Neural cell (in vitro differentiated cells): Measurements from ENCODE around the gene PSMG4. TPM values are rescaled to one million over a fixed set of nuclear protein-coding genes. Genes with fewer than 3 reads are reported as not detected.

Source experiments
- H2AFZ ChIP-seq: fragments of 200-600, 300-800 bp; sonication (generic), shearing (Covaris generic); 2 replicates; pipeline ENCODE4 v1.6.0; 2014; ENCODE audit warnings: low read depth, mild to moderate bottlenecking, antibody characterized with exemption, low read length, moderate library complexity
- H3F3A ChIP-seq: fragments of 200-600 bp; shearing (Covaris generic); 2 replicates; pipeline ENCODE4 v1.6.1; 2016; ENCODE audit warnings: mild to moderate bottlenecking, moderate library complexity, mixed read lengths, antibody characterized with exemption, low read length; ENCODE audit not compliant: insufficient read depth, poor library complexity, severe bottlenecking
- H3K27ac ChIP-seq: fragments of 200-600, 300-800 bp; sonication (generic), shearing (Covaris generic); 2 replicates; pipeline ENCODE4 v1.5.1; 2014; ENCODE audit warnings: mild to moderate bottlenecking, low read length, moderate library complexity
- H3K27me3 ChIP-seq: fragments of 300-800, 200-600 bp; sonication (generic), shearing (Covaris generic); 2 replicates; pipeline ENCODE4 v1.6.0; 2014; ENCODE audit warnings: mild to moderate bottlenecking, low read depth, low read length, moderate library complexity; ENCODE audit not compliant: insufficient read depth
- H3K36me3 ChIP-seq: fragments of 300-800, 200-600 bp; sonication (generic), shearing (Covaris generic); 2 replicates; pipeline ENCODE4 v1.5.1; 2014; ENCODE audit warnings: mild to moderate bottlenecking, antibody characterized with exemption, low read length, moderate library complexity; ENCODE audit not compliant: insufficient read depth
- H3K4me2 ChIP-seq: fragments of 300-800, 200-600 bp; sonication (generic), shearing (Covaris generic); 2 replicates; pipeline ENCODE4 v1.6.0; 2014; ENCODE audit warnings: mild to moderate bottlenecking, low read length
- H3K4me3 ChIP-seq: fragments of 300-800, 200-600 bp; sonication (generic), shearing (Covaris generic); 2 replicates; pipeline ENCODE4 v1.5.1; 2014; ENCODE audit warnings: mild to moderate bottlenecking, low read length, moderate library complexity
- H3K79me2 ChIP-seq: fragments of 200-600 bp; shearing (Covaris generic); replicated peaks from 2 replicates; pipeline ENCODE4 v1.6.0; 2014; ENCODE audit warnings: mild to moderate bottlenecking, low read length, moderate library complexity; ENCODE audit not compliant: insufficient read depth
- H3K9ac ChIP-seq: fragments of 300-800, 200-600 bp; sonication (generic), shearing (Covaris generic); 2 replicates; pipeline ENCODE4 v1.6.1; 2016; ENCODE audit warnings: mild to moderate bottlenecking, low read length, mixed read lengths
- H3K9me2 ChIP-seq: fragments of 200-600 bp; shearing (Covaris generic); 2 replicates; pipeline ENCODE4 v1.6.1; 2016; ENCODE audit warnings: mild to moderate bottlenecking, low read length, mixed read lengths; ENCODE audit not compliant: insufficient read depth
- H3K9me3 ChIP-seq: fragments of 200-600, 300-800 bp; sonication (generic), shearing (Covaris generic); 2 replicates; pipeline ENCODE4 v1.6.1; 2016; ENCODE audit warnings: mild to moderate bottlenecking, mixed run types, low read length, moderate library complexity, mixed read lengths
- H4K20me1 ChIP-seq: fragments of 200-600 bp; shearing (Covaris generic); 2 replicates; pipeline ENCODE4 v1.6.1; 2016; ENCODE audit warnings: mild to moderate bottlenecking, mixed run types; ENCODE audit not compliant: insufficient read depth
- CTCF ChIP-seq: fragments of 450-650 bp; IDR thresholded peaks from 2 replicates; pipeline ENCODE4 v1.5.1; 2014; ENCODE audit warnings: antibody characterized with exemption, mild to moderate bottlenecking, moderate library complexity; ENCODE audit not compliant: poor library complexity, severe bottlenecking
- EP300 ChIP-seq: fragments of 450-650 bp; conservative IDR thresholded peaks from 2 replicates; pipeline ENCODE4 v1.6.1; 2014; ENCODE audit warnings: antibody characterized with exemption, mild to moderate bottlenecking, moderate library complexity; ENCODE audit not compliant: poor library complexity, severe bottlenecking
- EZH2 ChIP-seq: fragments of 200-600, 300-800 bp; shearing (Covaris generic), sonication (generic); IDR thresholded peaks from 2 replicates; pipeline ENCODE4 v1.6.1; 2014; ENCODE audit warnings: antibody characterized with exemption, low read length, borderline replicate concordance, mild to moderate bottlenecking; ENCODE audit not compliant: insufficient read depth, poor library complexity, severe bottlenecking
- MXI1 ChIP-seq: fragments of 450-650 bp; conservative IDR thresholded peaks from 2 replicates; pipeline ENCODE4 v1.6.1; 2014; ENCODE audit warnings: antibody characterized with exemption, mild to moderate bottlenecking; ENCODE audit not compliant: poor library complexity, severe bottlenecking
- POLR2AphosphoS5 ChIP-seq: IDR thresholded peaks from 2 replicates; pipeline ENCODE4 v1.6.1; 2012
- RAD21 ChIP-seq: fragments of 450-650 bp; conservative IDR thresholded peaks from 2 replicates; pipeline ENCODE4 v1.6.1; 2014; ENCODE audit warnings: antibody characterized with exemption, mild to moderate bottlenecking, moderate library complexity
- REST ChIP-seq: IDR thresholded peaks from 2 replicates; pipeline ENCODE4 v1.6.1; 2012; ENCODE audit warnings: borderline replicate concordance
- SMC3 ChIP-seq: fragments of 450-650 bp; conservative IDR thresholded peaks from 2 replicates; pipeline ENCODE4 v1.6.1; 2014; ENCODE audit warnings: antibody characterized with exemption, mild to moderate bottlenecking, moderate library complexity; ENCODE audit not compliant: poor library complexity
- TAF1 ChIP-seq: IDR thresholded peaks from 2 replicates; pipeline ENCODE4 v1.6.1; 2012; ENCODE audit warnings: low read depth
- polyA plus RNA-seq: library from polyadenylated mRNA; depleted of rRNA; stranded (reverse); fragments of >200 nt; gene quantifications from 2 replicates; pipeline ENCODE4 v1.2.3, GENCODE V29; 2014

The PSMG4 gene
- polyA plus RNA-seq, 1 donor from 2014 or later: 52.0 TPM

- Histone ChIP-seq H3K4me2 (no peak overlapping the region), H3K9me3 (no peaks in the 10 kb centered on the region), H3F3A (no peaks in the 10 kb centered on the region), H3K36me3 (peaks cover 6% of the 10 kb centered on the region), H3K79me2 (no peaks in the 10 kb centered on the region), H3K9ac (no peak overlapping the region), H3K9me2 (no peaks in the 10 kb centered on the region), H4K20me1 (no peaks in the 10 kb centered on the region), H3K27me3 (no peaks in the 10 kb centered on the region), H2AFZ (no peak overlapping the region), H3K4me3 (no peak overlapping the region), H3K27ac (no peak overlapping the region)
- TF ChIP-seq RAD21: no peak
- TF ChIP-seq MXI1: no peak
- no peak for TF ChIP-seq CTCF
- TF ChIP-seq TAF1: no peak
- TF ChIP-seq SMC3: no peak
- TF ChIP-seq EP300: no peak
- TF ChIP-seq REST: no peak
- TF ChIP-seq EZH2: no peak
- no peak for TF ChIP-seq POLR2AphosphoS5
Observed at GRCh38 chr6:3287976-3288707, 29.4 kb downstream of the PSMG4 start.

- Histone ChIP-seq H3K79me2 (no peaks in the 10 kb centered on the region), H3K4me3 (no peak overlapping the region), H3K9me3 (no peaks in the 10 kb centered on the region), H3K36me3 (peaks cover 6% of the 10 kb centered on the region), H3K27me3 (no peaks in the 10 kb centered on the region), H3F3A (no peaks in the 10 kb centered on the region), H2AFZ (no peak overlapping the region), H3K9me2 (no peaks in the 10 kb centered on the region), H4K20me1 (no peaks in the 10 kb centered on the region), H3K27ac (no peak overlapping the region), H3K9ac (no peak overlapping the region), H3K4me2 (no peak overlapping the region)
- TF ChIP-seq REST: no peak
- TF ChIP-seq TAF1: no peak
- TF ChIP-seq CTCF: no peak
- TF ChIP-seq EZH2: no peak
- no peak for TF ChIP-seq POLR2AphosphoS5
- no peak for TF ChIP-seq MXI1
- no peak for TF ChIP-seq EP300
- no peak for TF ChIP-seq SMC3
- TF ChIP-seq RAD21: no peak
Observed at GRCh38 chr6:3288711-3289663, 30.2 kb downstream of the PSMG4 start.
